ENCODE results near the gene PGS1. TPM values are rescaled to one million over a fixed set of nuclear protein-coding genes. Genes with fewer than 3 reads are reported as not detected.

PGS1 gene
- total RNA-seq, 1 experiment from 2014 or later, result 42.5 TPM

- BruUV-seq (replicated peaks), result no TSS peak
- H3K27ac ChIP-seq (ENCODE audit: low read depth, low read length, poor library complexity, severe bottlenecking), result no peak overlapping the region
- H3K4me3 ChIP-seq (ENCODE audit: low read depth, low read length, poor library complexity, severe bottlenecking), result no peak overlapping the region
- DNase-seq (ENCODE audit: low spot score), result no peak
- TF ChIP-seq CTCF (conservative IDR thresholded peaks at IDR 0.05; ENCODE audit: low read depth, low read length) (no peak), EZH2 (IDR thresholded peaks at IDR 0.05; ENCODE audit: borderline replicate concordance, low read depth, low read length, poor library complexity, severe bottlenecking) (no peak)
- POLR2A ChIA-PET (ENCODE audit: low non-redundant PET), result no interaction called here
- peaks cover 33% of the 10 kb centered on the region for H3K4me1 ChIP-seq (ENCODE audit: insufficient read depth, low read length, poor library complexity, severe bottlenecking)
- intact Hi-C loops (cut with micrococcal nuclease; ENCODE audit: unreplicated experiment), result no loop called here
- CTCF ChIA-PET, result no interaction called here
- H3K27me3 ChIP-seq (replicated peaks; ENCODE audit: insufficient read depth, low read depth, low read length, poor library complexity), result no peaks in the 10 kb centered on the region
- no peaks in the 10 kb centered on the region for H3K36me3 ChIP-seq (ENCODE audit: insufficient read depth, low read length, poor library complexity, severe bottlenecking)
- H3K9me3 ChIP-seq (ENCODE audit: low read depth, low read length, poor library complexity, severe bottlenecking), result no peaks in the 10 kb centered on the region
Measured at GRCh38 chr17:78357177-78357586, 21.3 kb upstream of the PGS1 start.

- ChIA-PET POLR2A (ENCODE audit: low non-redundant PET) (no interaction called here), CTCF (no interaction called here)
- TSS peak; percentile 50 for BruUV-seq (replicated peaks)
- no peak for DNase-seq (ENCODE audit: low spot score)
- intact Hi-C loops (cut with micrococcal nuclease; ENCODE audit: unreplicated experiment), result no loop called here
- Histone ChIP-seq H3K27me3 (replicated peaks; ENCODE audit: insufficient read depth, low read depth, low read length, poor library complexity) (no peaks in the 10 kb centered on the region), H3K4me3 (ENCODE audit: low read depth, low read length, poor library complexity, severe bottlenecking) (peak overlapping the region; percentile 88), H3K9me3 (ENCODE audit: low read depth, low read length, poor library complexity, severe bottlenecking) (no peaks in the 10 kb centered on the region), H3K4me1 (ENCODE audit: insufficient read depth, low read length, poor library complexity, severe bottlenecking) (peaks cover 29% of the 10 kb centered on the region), H3K36me3 (ENCODE audit: insufficient read depth, low read length, poor library complexity, severe bottlenecking) (no peaks in the 10 kb centered on the region), H3K27ac (ENCODE audit: low read depth, low read length, poor library complexity, severe bottlenecking) (no peak overlapping the region)
- TF ChIP-seq EZH2 (IDR thresholded peaks at IDR 0.05; ENCODE audit: borderline replicate concordance, low read depth, low read length, poor library complexity, severe bottlenecking), result no peak
- TF ChIP-seq CTCF (conservative IDR thresholded peaks at IDR 0.05; ENCODE audit: low read depth, low read length), result no peak
Measured at GRCh38 chr17:78357672-78358537, 20.5 kb upstream of the PGS1 start.

GRCh38 chr17:78358538-78359320 lies 19.7 kb upstream of the PGS1 start:
- TF ChIP-seq CTCF (conservative IDR thresholded peaks at IDR 0.05; ENCODE audit: low read depth, low read length), result no peak
- ChIA-PET POLR2A (ENCODE audit: low non-redundant PET) (interaction anchor here (0.5 kb wide), 1 partner anchor 21 kb away, joined by 3 read pairs; no protein-coding TSS in a partner anchor), CTCF (interaction anchor here (0.6 kb wide), 1 partner anchor 67 kb away, joined by 3 read pairs; no protein-coding TSS in a partner anchor)
- Histone ChIP-seq H3K27ac (ENCODE audit: low read depth, low read length, poor library complexity, severe bottlenecking) (peak overlapping the region; percentile 85), H3K27me3 (replicated peaks; ENCODE audit: insufficient read depth, low read depth, low read length, poor library complexity) (no peaks in the 10 kb centered on the region), H3K4me3 (ENCODE audit: low read depth, low read length, poor library complexity, severe bottlenecking) (peak overlapping the region; percentile 88), H3K4me1 (ENCODE audit: insufficient read depth, low read length, poor library complexity, severe bottlenecking) (peaks cover 21% of the 10 kb centered on the region), H3K9me3 (ENCODE audit: low read depth, low read length, poor library complexity, severe bottlenecking) (no peaks in the 10 kb centered on the region), H3K36me3 (ENCODE audit: insufficient read depth, low read length, poor library complexity, severe bottlenecking) (no peaks in the 10 kb centered on the region)
- intact Hi-C loops (cut with micrococcal nuclease; ENCODE audit: unreplicated experiment), result no loop called here
- BruUV-seq (replicated peaks), result no TSS peak
- peak; percentile 54 for DNase-seq (ENCODE audit: low spot score)
